PC-9 (cell line): ENCODE results near the gene SOCS1. TPM values are rescaled to one million over a fixed set of nuclear protein-coding genes. Genes with fewer than 3 reads are reported as not detected.

ENCODE experiments used
- BruUV-seq: library from RNA; stranded (reverse); fragments of 400-500 nt; replicated peaks from 2 replicates; lab custom pipeline; 2021; lab: Mats Ljungman, UMichigan
- CTCF ChIA-PET: fragments of 300-600 bp; sonication (Branson Sonifier 250); formaldehyde crosslinking; loops from one replicate; lab custom pipeline; 2022; ENCODE audit warnings: antibody characterized with exemption; lab: Charles Lee
- POLR2A ChIA-PET: fragments of 300-600 bp; sonication (Branson Sonifier 250); formaldehyde crosslinking; loops from one replicate; lab custom pipeline; 2022; ENCODE audit warnings: antibody characterized with exemption; ENCODE audit not compliant: unreplicated experiment; lab: Charles Lee
- DNase-seq, 2 experiments: peaks; one replicate each; pipeline versions ENCODE4 v3.0.0 to v3.0.0-alpha.2; 2015 to 2022; ENCODE audit warnings: mixed read lengths in 1 of 2
- H2AFZ ChIP-seq: fragments of 200-600 bp; sonication (generic); 2 replicates; pipeline ENCODE4 v1.8.1; 2017; ENCODE audit warnings: antibody characterized with exemption
- H3F3A ChIP-seq: fragments of 200-600 bp; sonication (generic); 2 replicates; pipeline ENCODE4 v1.8.1; 2017; ENCODE audit warnings: antibody characterized with exemption, mild to moderate bottlenecking, low read depth; ENCODE audit not compliant: insufficient read depth
- H3K27ac ChIP-seq: fragments of 200-600 bp; sonication (generic); 2 replicates; pipeline ENCODE4 v1.6.1; 2016; ENCODE audit warnings: mixed run types
- H3K27me3 ChIP-seq: fragments of 200-600 bp; sonication (generic); 2 replicates; pipeline ENCODE4 v1.6.1; 2016; ENCODE audit warnings: low read depth, mixed run types; ENCODE audit not compliant: insufficient read depth
- H3K36me3 ChIP-seq: fragments of 200-600 bp; sonication (generic); 2 replicates; pipeline ENCODE4 v1.6.1; 2016; ENCODE audit warnings: low read depth, mixed run types
- H3K4me1 ChIP-seq: fragments of 200-600 bp; sonication (generic); replicated peaks from 2 replicates; pipeline ENCODE4 v1.6.1; 2016; ENCODE audit warnings: mixed run types; ENCODE audit not compliant: insufficient read depth
- H3K4me2 ChIP-seq: fragments of 200-600 bp; sonication (generic); 2 replicates; pipeline ENCODE4 v1.6.1; 2017; ENCODE audit warnings: mixed run types
- H3K4me3 ChIP-seq: fragments of 200-600 bp; sonication (generic); 2 replicates; pipeline ENCODE4 v1.6.1; 2016; ENCODE audit warnings: mixed run types
- H3K79me2 ChIP-seq: fragments of 200-600 bp; sonication (generic); 2 replicates; pipeline ENCODE4 v1.6.1; 2017; ENCODE audit warnings: low read depth, mixed run types
- H3K9me2 ChIP-seq: fragments of 200-600 bp; sonication (generic); 2 replicates; pipeline ENCODE4 v1.8.1; 2017; ENCODE audit warnings: mild to moderate bottlenecking; ENCODE audit not compliant: insufficient read depth
- H3K9me3 ChIP-seq: fragments of 200-600 bp; sonication (generic); 2 replicates; pipeline ENCODE4 v1.8.1; 2016; ENCODE audit warnings: low read depth; ENCODE audit not compliant: insufficient read depth
- H4K20me1 ChIP-seq: fragments of 200-600 bp; sonication (generic); 2 replicates; pipeline ENCODE4 v1.8.1; 2017; ENCODE audit not compliant: insufficient read depth
- EZH2 ChIP-seq: fragments of 200-600 bp; sonication (generic); IDR thresholded peaks from 2 replicates; pipeline ENCODE4 v1.8.0; 2017; ENCODE audit warnings: antibody characterized with exemption, low read depth
- intact Hi-C: fragments of 100-400 bp; cut with micrococcal nuclease; formaldehyde crosslinking; loops from one replicate; pipeline ENCODE4 v1.10.0; 2022; ENCODE audit not compliant: unreplicated experiment
- total RNA-seq: library from RNA; stranded (reverse); gene quantifications from 2 replicates; pipeline ENCODE4 v1.2.3, GENCODE V29; 2021
- TF ChIP-seq, protein P1 (sequence below): fragments of 200-600 bp; sonication (generic); conservative IDR thresholded peaks from 2 replicates; pipeline ENCODE4 v1.6.1; 2017; ENCODE audit warnings: mixed run types, antibody characterized with exemption, mild to moderate bottlenecking, moderate library complexity

The SOCS1 gene
- total RNA-seq, 1 experiment from 2014 or later: 4.6 TPM

DNA sequence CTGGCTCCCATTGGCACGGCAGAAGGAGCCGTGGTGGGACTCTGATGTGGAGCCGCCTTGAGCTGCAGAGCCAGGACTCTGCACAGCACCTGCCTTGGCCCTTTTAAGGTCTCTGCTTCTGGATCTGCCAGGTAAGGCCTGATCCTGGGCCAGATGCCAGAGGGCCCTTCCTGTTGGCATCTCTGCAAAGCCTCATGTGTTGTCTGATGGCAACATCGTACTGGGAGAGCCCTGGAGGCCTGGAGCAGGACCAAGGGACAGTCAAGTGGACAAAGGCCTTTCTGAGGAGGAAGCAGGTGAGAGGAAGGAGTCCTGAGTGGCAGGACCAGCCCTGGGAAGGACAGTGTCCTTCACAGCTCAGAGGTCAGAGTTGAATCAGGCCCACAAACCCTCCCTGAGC is 26.1 kb downstream of the SOCS1 start:
- Histone ChIP-seq H3K4me3 (no peak overlapping the region), H3K9me3 (no peaks in the 10 kb centered on the region), H3K4me2 (no peak overlapping the region), H2AFZ (no peak overlapping the region), H4K20me1 (no peaks in the 10 kb centered on the region), H3K27ac (no peak overlapping the region), H3K4me1 (no peaks in the 10 kb centered on the region), H3K79me2 (no peaks in the 10 kb centered on the region), H3K36me3 (no peaks in the 10 kb centered on the region), H3K27me3 (no peaks in the 10 kb centered on the region), H3F3A (peaks cover 7% of the 10 kb centered on the region; the same call in 1 of the 2 replicates), H3K9me2 (no peaks in the 10 kb centered on the region)
- ChIA-PET POLR2A (interaction anchor here (0.7 kb wide), 1 partner anchor 96 kb away, joined by 7 read pairs; no protein-coding TSS in a partner anchor), CTCF (no interaction called here)
- TF ChIP-seq EZH2: no peak
- TF ChIP-seq, protein P1, sequence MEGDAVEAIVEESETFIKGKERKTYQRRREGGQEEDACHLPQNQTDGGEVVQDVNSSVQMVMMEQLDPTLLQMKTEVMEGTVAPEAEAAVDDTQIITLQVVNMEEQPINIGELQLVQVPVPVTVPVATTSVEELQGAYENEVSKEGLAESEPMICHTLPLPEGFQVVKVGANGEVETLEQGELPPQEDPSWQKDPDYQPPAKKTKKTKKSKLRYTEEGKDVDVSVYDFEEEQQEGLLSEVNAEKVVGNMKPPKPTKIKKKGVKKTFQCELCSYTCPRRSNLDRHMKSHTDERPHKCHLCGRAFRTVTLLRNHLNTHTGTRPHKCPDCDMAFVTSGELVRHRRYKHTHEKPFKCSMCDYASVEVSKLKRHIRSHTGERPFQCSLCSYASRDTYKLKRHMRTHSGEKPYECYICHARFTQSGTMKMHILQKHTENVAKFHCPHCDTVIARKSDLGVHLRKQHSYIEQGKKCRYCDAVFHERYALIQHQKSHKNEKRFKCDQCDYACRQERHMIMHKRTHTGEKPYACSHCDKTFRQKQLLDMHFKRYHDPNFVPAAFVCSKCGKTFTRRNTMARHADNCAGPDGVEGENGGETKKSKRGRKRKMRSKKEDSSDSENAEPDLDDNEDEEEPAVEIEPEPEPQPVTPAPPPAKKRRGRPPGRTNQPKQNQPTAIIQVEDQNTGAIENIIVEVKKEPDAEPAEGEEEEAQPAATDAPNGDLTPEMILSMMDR: no peak
- DNase-seq: peak; percentile 63 to 65
- no TSS peak for BruUV-seq
- intact Hi-C loops: no loop called here

DNA sequence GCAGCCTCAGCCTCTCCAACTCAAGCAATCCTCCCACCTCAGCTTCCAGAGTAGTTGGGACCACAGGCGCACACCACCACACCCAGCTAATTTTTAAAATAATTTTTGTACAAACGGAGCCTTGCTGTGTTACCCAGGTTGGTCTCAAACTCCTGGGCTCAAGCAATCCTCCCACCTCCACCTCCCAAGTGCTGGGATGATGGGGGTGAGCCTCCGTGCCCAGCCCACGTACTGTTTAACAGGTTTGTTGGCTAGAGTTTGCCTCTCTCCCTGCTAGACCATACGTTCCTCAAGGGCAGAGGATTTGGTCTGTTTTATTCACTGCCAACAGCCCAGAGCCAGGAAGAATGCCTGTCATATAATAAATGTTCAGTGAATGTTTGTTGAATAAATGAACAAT is 26.6 kb downstream of the SOCS1 start:
- intact Hi-C loops: no loop called here
- no peaks in the 10 kb centered on the region for H3K9me3 ChIP-seq
- DNase-seq: no peak
- TF ChIP-seq, protein P1: no peak
- TF ChIP-seq EZH2: no peak
- H3F3A ChIP-seq: peaks cover 7% of the 10 kb centered on the region; the same call in 1 of the 2 replicates
- CTCF ChIA-PET: interaction anchor here (0.6 kb wide), 1 partner anchor 31 kb away, joined by 3 read pairs; no protein-coding TSS in a partner anchor
- no peaks in the 10 kb centered on the region for H3K36me3 ChIP-seq
- no peaks in the 10 kb centered on the region for H3K4me1 ChIP-seq
- H3K4me2 ChIP-seq: no peak overlapping the region
- no TSS peak for BruUV-seq
- H4K20me1 ChIP-seq: no peaks in the 10 kb centered on the region
- no peak overlapping the region for H3K4me3 ChIP-seq
- H2AFZ ChIP-seq: no peak overlapping the region
- no peak overlapping the region for H3K27ac ChIP-seq
- POLR2A ChIA-PET: interaction anchor here (0.7 kb wide), 1 partner anchor 95 kb away, joined by 7 read pairs; no protein-coding TSS in a partner anchor
- H3K9me2 ChIP-seq: no peaks in the 10 kb centered on the region
- no peaks in the 10 kb centered on the region for H3K79me2 ChIP-seq
- no peaks in the 10 kb centered on the region for H3K27me3 ChIP-seq

GRCh38 chr16:11225677-11226549 is 30.1 kb downstream of the SOCS1 start:
- TF ChIP-seq, protein P1: no peak
- TF ChIP-seq EZH2: no peak
- H3F3A ChIP-seq: peaks cover 7% of the 10 kb centered on the region; the same call in 1 of the 2 replicates
- H3K9me2 ChIP-seq: no peaks in the 10 kb centered on the region
- intact Hi-C loops: no loop called here
- no peak for DNase-seq
- H3K27ac ChIP-seq: no peak overlapping the region
- H3K36me3 ChIP-seq: no peaks in the 10 kb centered on the region
- ChIA-PET POLR2A (no interaction called here), CTCF (no interaction called here)
- H3K4me2 ChIP-seq: no peak overlapping the region
- no peaks in the 10 kb centered on the region for H3K27me3 ChIP-seq
- no peaks in the 10 kb centered on the region for H3K4me1 ChIP-seq
- no peaks in the 10 kb centered on the region for H4K20me1 ChIP-seq
- BruUV-seq: no TSS peak
- H3K79me2 ChIP-seq: no peaks in the 10 kb centered on the region
- H3K9me3 ChIP-seq: no peaks in the 10 kb centered on the region
- H2AFZ ChIP-seq: no peak overlapping the region
- H3K4me3 ChIP-seq: no peak overlapping the region
